ENCODE measurements around the gene TFR2. TPM values are rescaled to one million over a fixed set of nuclear protein-coding genes. Genes with fewer than 3 reads are reported as not detected.

Gene TFR2
- total and polyA plus RNA-seq, 7 experiments from 2014 or later = 0.55 to 14.4 (median 3.1) TPM

DNA sequence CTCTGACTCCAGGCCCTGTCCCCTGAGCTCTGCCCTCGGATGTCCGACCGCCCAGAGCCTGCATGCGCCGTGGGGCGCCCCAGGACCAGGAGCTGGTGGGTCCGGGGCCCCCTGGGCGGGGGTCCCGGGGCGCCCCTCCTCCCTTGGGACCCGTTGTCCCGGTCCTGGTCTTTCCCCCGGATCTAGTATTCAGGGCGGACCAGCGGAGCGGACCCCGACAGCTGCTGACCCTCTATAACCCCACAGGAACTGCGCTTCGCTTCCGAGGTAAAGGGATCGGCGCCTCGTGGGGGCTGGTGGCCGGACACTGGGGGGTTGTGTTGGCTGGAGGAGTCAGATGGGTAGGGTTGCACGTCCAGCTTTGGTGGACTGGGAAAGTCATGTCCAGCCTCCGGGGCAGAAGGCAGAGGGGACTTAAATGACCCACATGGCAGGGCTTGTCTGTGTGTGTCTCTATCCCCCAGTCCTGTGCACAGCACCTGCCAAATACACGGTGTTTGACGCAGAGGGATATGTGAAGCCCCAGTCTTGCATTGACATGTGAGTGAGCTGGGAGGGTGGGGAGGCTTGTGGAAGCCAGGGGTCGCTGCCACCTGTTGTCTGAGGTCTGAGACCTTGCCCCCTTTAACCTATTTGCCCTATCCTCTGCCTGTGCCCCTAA is 28.5 kb downstream of the TFR2 start:
- ChIA-PET CTCF (interaction anchor here (0.5 to 2.8 kb wide), 9 partner anchors 13 to 341 kb away, joined by 3 to 17 read pairs (median 3); partner anchors contain the start of genes FBXO24, LRCH4 and POP7), POLR2A (interaction anchor here (0.6 to 7.0 kb wide), 26 partner anchors 9 to 1234 kb away, joined by 3 to 111 read pairs (median 6); partner anchors contain the start of genes FBXO24, GIGYF1, LRCH4 and MEPCE)
- Histone ChIP-seq H3K36me3 (ENCODE audit: control insufficient read depth in 2 of 3, insufficient read depth in 3 of 3, low read length in 3 of 3) (peaks cover 0 to 4% (median 0%) of the 10 kb centered on the region in 3 experiments), H3K27me3 (ENCODE audit: control insufficient read depth in 2 of 2, insufficient read depth in 2 of 2, low read length in 2 of 2) (no peaks in the 10 kb centered on the region), H3K27ac (ENCODE audit: low read depth, low read length) (peak overlapping the region; percentile 92), H3K4me3 (ENCODE audit: low read length) (peak overlapping the region; percentile 99), H3K9me3 (ENCODE audit: control insufficient read depth in 2 of 3, low read length in 3 of 3) (no peaks in the 10 kb centered on the region), H3K4me1 (ENCODE audit: control insufficient read depth in 2 of 2, insufficient read depth in 2 of 2, low read length in 2 of 2) (peaks cover 10 to 16% of the 10 kb centered on the region in 2 donors)
- peak overlapping the region; percentile 66 to 100 (median 93) for H3K27ac Mint-ChIP-seq
- ATAC-seq (no peak), DNase-seq (peak in 5 of 9 donors; percentile 35 to 42 (median 38))
- H3K27me3 Mint-ChIP-seq = peaks cover 0 to 3% (median 0%) of the 10 kb centered on the region in 5 donors
- intact Hi-C loops (cut with micrococcal nuclease) = loop anchor here (1.0 to 5.0 kb wide), 17 partner anchors 9 to 1232 kb away; partner anchors contain the start of genes AGFG2 (in 2 of the 2), FBXO24 (in 2 of the 2), GNB2 (in 2 of the 2) and LRCH4 (in 2 of the 2)
- H3K4me1 Mint-ChIP-seq = peaks cover 16 to 29% (median 24%) of the 10 kb centered on the region in 7 donors
- H3K36me3 Mint-ChIP-seq = peaks cover 0 to 13% (median 3%) of the 10 kb centered on the region in 5 donors
- H3K4me3 Mint-ChIP-seq = peak overlapping the region; percentile 82 to 99 (median 96)
- H3K9me3 Mint-ChIP-seq = peaks cover 0 to 3% (median 0%) of the 10 kb centered on the region in 11 donors

DNA sequence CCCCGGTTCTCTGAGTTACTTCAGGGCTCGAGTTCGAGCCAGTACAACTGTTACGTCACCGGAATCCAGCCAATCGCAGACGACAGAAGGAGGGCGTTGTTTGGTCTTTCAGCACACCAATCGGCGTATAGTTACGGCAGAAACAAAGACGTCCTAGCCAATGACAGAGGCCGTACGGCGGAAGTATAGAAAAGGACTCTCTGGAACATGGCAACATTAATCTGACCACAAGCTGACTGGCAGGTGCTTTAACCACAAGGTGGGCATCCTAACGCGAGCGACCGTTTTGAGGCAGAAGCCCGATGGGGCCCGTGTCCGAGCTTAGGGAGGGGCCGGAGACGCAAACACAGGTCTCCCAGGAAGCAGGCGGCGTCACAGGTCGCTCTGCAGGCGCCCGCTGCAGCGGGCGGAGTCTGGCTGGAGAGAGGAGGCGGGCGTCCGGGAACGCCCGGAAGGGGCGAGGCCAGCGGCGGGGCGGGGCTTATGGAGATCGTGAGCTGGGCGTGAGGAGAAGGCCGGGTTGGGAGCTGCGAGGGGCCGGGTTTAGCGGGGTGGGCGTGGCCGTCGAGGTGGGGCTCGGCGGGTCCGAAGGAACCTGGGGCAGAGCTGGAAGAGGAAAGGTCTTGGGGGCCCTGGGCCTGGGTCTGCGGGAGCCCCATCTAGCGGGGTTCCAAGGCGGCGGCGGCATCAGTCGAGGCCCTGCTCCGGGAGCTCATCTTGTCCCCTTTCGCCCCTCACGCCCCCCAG is 29.2 kb downstream of the TFR2 start, which contains the start of gene MOSPD3:
TSS of gene MOSPD3 (plus strand) at position 558 of the 747 bp plus-strand sequence. CDS start 252 bp downstream, outside the sequence.
- Histone ChIP-seq H3K27ac (ENCODE audit: low read depth, low read length) (peak within 1 kb of the TSS; percentile 92), H3K4me1 (ENCODE audit: control insufficient read depth in 2 of 2, insufficient read depth in 2 of 2, low read length in 2 of 2) (peaks cover 10 to 16% of the 10 kb centered on the region in 2 donors), H3K27me3 (ENCODE audit: control insufficient read depth in 2 of 2, insufficient read depth in 2 of 2, low read length in 2 of 2) (no peaks in the 10 kb centered on the region), H3K4me3 (ENCODE audit: low read length) (peak within 1 kb of the TSS; percentile 99), H3K9me3 (ENCODE audit: control insufficient read depth in 2 of 3, low read length in 3 of 3) (no peaks in the 10 kb centered on the region), H3K36me3 (ENCODE audit: control insufficient read depth in 2 of 3, insufficient read depth in 3 of 3, low read length in 3 of 3) (peaks cover 0 to 4% (median 0%) of the 10 kb centered on the region in 3 experiments)
- DNase-seq = peak; percentile 97 to 99 (median 98)
- H3K9me3 Mint-ChIP-seq = peaks cover 0 to 3% (median 0%) of the 10 kb centered on the region in 11 donors
- peaks cover 0 to 8% (median 0%) of the 10 kb centered on the region in 5 donors for H3K27me3 Mint-ChIP-seq
- peak within 1 kb of the TSS; percentile 97 to 100 (median 100) for H3K27ac Mint-ChIP-seq
- peaks cover 18 to 29% (median 24%) of the 10 kb centered on the region in 7 donors for H3K4me1 Mint-ChIP-seq
- ATAC-seq = peak; percentile 94
- intact Hi-C loops (cut with micrococcal nuclease) = loop anchor here (1.0 to 5.0 kb wide), 17 partner anchors 8 to 1231 kb away; partner anchors contain the start of genes AGFG2 (in 2 of the 2), FBXO24 (in 2 of the 2), GNB2 (in 2 of the 2) and LRCH4 (in 2 of the 2)
- H3K4me3 Mint-ChIP-seq = peak within 1 kb of the TSS; percentile 92 to 99 (median 98)
- POLR2A ChIA-PET = interaction anchor here (0.5 to 7.0 kb wide), 23 partner anchors 8 to 183 kb away, joined by 3 to 111 read pairs (median 6); partner anchors contain the start of genes FBXO24, GIGYF1, LRCH4 and MEPCE
- CTCF ChIA-PET = interaction anchor here (0.6 to 2.8 kb wide), 6 partner anchors 14 to 93 kb away, joined by 3 to 17 read pairs (median 6); partner anchors contain the start of genes FBXO24, LRCH4 and POP7
- peaks cover 0 to 13% (median 3%) of the 10 kb centered on the region in 5 donors for H3K36me3 Mint-ChIP-seq

DNA sequence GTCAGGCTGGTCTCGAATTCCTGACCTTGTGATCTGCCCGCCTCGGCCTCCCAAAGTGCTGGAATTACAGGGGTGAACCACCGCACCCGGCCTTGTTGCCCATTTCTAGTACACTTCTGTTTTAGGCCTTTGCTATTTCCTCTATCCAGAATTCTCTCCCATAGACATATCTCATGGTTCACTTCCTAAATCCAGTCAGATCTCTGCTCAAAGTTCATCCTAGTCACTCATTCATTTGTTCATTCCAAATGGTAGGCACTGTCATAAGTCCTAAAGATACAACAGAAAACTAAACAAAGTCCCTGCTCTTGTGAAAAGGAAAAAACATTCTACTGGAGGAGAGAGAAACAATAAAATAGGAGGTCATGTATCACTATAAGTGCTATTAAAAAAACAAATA is 31.4 kb downstream of the TFR2 start:
- Histone ChIP-seq H3K27ac (ENCODE audit: low read depth, low read length) (no peak overlapping the region), H3K27me3 (ENCODE audit: control insufficient read depth in 2 of 2, insufficient read depth in 2 of 2, low read length in 2 of 2) (no peaks in the 10 kb centered on the region), H3K36me3 (ENCODE audit: control insufficient read depth in 2 of 3, insufficient read depth in 3 of 3, low read length in 3 of 3) (peaks cover 0 to 4% (median 0%) of the 10 kb centered on the region in 3 experiments), H3K4me1 (ENCODE audit: control insufficient read depth in 2 of 2, insufficient read depth in 2 of 2, low read length in 2 of 2) (peaks cover 15 to 16% of the 10 kb centered on the region in 2 donors), H3K4me3 (ENCODE audit: low read length) (no peak overlapping the region), H3K9me3 (ENCODE audit: control insufficient read depth in 2 of 3, low read length in 3 of 3) (no peaks in the 10 kb centered on the region)
- intact Hi-C loops (cut with micrococcal nuclease) = loop anchor here in 1 of 2 donors (5.0 kb wide), 1 partner anchor 277 kb away; the partner anchor contains the start of gene UFSP1
- H3K27me3 Mint-ChIP-seq = peaks cover 0 to 18% (median 0%) of the 10 kb centered on the region in 5 donors
- H3K4me1 Mint-ChIP-seq = peaks cover 23 to 40% (median 31%) of the 10 kb centered on the region in 7 donors
- POLR2A ChIA-PET = interaction anchor here (7.0 kb wide), 1 partner anchor 26 kb away, joined by 111 read pairs; the partner anchor contains the start of genes FBXO24 and LRCH4
- no peak for ATAC-seq
- H3K4me3 Mint-ChIP-seq = peak overlapping the region in 5 of 10 donors; percentile 4 to 99 (median 19)
- peaks cover 0 to 9% (median 0%) of the 10 kb centered on the region in 5 donors for H3K36me3 Mint-ChIP-seq
- H3K27ac Mint-ChIP-seq = peak overlapping the region in 6 of 9 donors; percentile 3 to 98 (median 21)
- no peak for DNase-seq
- H3K9me3 Mint-ChIP-seq = peaks cover 0 to 3% (median 0%) of the 10 kb centered on the region in 11 donors
- CTCF ChIA-PET = no interaction called here

DNA sequence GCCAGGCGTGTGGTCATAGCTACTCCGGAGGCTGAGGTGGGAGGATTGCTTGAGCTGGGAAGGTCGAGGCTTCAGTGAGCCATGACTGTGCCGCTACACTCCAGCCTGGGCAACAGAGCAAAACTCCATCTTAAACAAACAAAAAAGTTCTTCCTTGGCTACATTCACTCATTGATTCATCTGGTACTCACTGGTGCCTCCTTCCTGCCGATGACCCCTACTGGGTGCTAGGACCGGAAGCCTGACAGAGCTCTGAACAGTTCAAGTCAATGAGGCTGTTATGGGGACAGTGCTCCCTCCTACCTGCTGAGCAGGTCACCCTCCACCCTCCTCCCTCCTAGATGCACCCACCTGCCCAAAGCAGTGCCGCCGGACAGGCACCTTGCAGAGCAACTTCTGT is 34.2 kb downstream of the TFR2 start:
- Histone ChIP-seq H3K4me3 (ENCODE audit: low read length) (no peak overlapping the region), H3K9me3 (ENCODE audit: control insufficient read depth in 2 of 3, low read length in 3 of 3) (no peaks in the 10 kb centered on the region), H3K27ac (ENCODE audit: low read depth, low read length) (no peak overlapping the region), H3K4me1 (ENCODE audit: control insufficient read depth in 2 of 2, insufficient read depth in 2 of 2, low read length in 2 of 2) (peaks cover 6 to 10% of the 10 kb centered on the region in 2 donors), H3K27me3 (ENCODE audit: control insufficient read depth in 2 of 2, insufficient read depth in 2 of 2, low read length in 2 of 2) (no peaks in the 10 kb centered on the region), H3K36me3 (ENCODE audit: control insufficient read depth in 2 of 3, insufficient read depth in 3 of 3, low read length in 3 of 3) (no peaks in the 10 kb centered on the region)
- POLR2A ChIA-PET = interaction anchor here (1.0 to 4.8 kb wide), 3 partner anchors 10 to 84 kb away, joined by 4 to 50 read pairs (median 5); partner anchors contain the start of genes FBXO24 and LRCH4
- CTCF ChIA-PET = interaction anchor here (0.6 kb wide), 1 partner anchor 52 kb away, joined by 3 read pairs; no protein-coding TSS in a partner anchor
- H3K4me1 Mint-ChIP-seq = peaks cover 10 to 36% (median 27%) of the 10 kb centered on the region in 7 donors
- peaks cover 0 to 18% (median 0%) of the 10 kb centered on the region in 5 donors for H3K27me3 Mint-ChIP-seq
- intact Hi-C loops (cut with micrococcal nuclease) = no loop called here
- peak overlapping the region in 5 of 10 donors; percentile 5 to 55 (median 34) for H3K4me3 Mint-ChIP-seq
- H3K9me3 Mint-ChIP-seq = peaks cover 0 to 3% (median 0%) of the 10 kb centered on the region in 11 donors
- DNase-seq (no peak), ATAC-seq (no peak)
- peak overlapping the region in 2 of 9 donors; percentile 33 to 67 for H3K27ac Mint-ChIP-seq
- no peaks in the 10 kb centered on the region for H3K36me3 Mint-ChIP-seq

DNA sequence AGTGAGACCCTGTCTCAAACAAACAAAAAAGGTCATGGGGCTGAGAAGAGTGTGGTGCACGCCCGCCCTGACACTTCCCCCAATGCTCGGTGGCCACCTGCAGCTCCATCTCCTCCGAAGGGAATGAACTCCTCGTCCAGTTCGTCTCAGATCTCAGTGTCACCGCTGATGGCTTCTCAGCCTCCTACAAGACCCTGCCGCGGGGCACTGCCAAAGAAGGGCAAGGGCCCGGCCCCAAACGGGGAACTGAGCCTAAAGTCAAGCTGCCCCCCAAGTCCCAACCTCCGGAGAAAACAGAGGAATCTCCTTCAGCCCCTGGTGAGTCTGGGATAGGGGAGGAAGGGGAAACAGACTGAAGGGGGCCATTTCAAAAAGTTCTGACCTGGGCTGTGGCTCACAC is 35.0 kb downstream of the TFR2 start:
- no peaks in the 10 kb centered on the region for H3K36me3 Mint-ChIP-seq
- ChIA-PET CTCF (interaction anchor here (0.6 kb wide), 1 partner anchor 51 kb away, joined by 3 read pairs; no protein-coding TSS in a partner anchor), POLR2A (interaction anchor here (0.8 to 4.8 kb wide), 7 partner anchors 9 to 99 kb away, joined by 3 to 50 read pairs (median 3); partner anchors contain the start of genes FBXO24, LRCH4 and POP7)
- Histone ChIP-seq H3K9me3 (ENCODE audit: control insufficient read depth in 2 of 3, low read length in 3 of 3) (no peaks in the 10 kb centered on the region), H3K36me3 (ENCODE audit: control insufficient read depth in 2 of 3, insufficient read depth in 3 of 3, low read length in 3 of 3) (no peaks in the 10 kb centered on the region), H3K27ac (ENCODE audit: low read depth, low read length) (no peak overlapping the region), H3K4me1 (ENCODE audit: control insufficient read depth in 2 of 2, insufficient read depth in 2 of 2, low read length in 2 of 2) (peaks cover 6 to 10% of the 10 kb centered on the region in 2 donors), H3K27me3 (ENCODE audit: control insufficient read depth in 2 of 2, insufficient read depth in 2 of 2, low read length in 2 of 2) (no peaks in the 10 kb centered on the region), H3K4me3 (ENCODE audit: low read length) (no peak overlapping the region)
- peaks cover 7 to 37% (median 23%) of the 10 kb centered on the region in 7 donors for H3K4me1 Mint-ChIP-seq
- peak overlapping the region in 8 of 10 donors; percentile 33 to 94 (median 81) for H3K4me3 Mint-ChIP-seq
- no peaks in the 10 kb centered on the region for H3K9me3 Mint-ChIP-seq
- intact Hi-C loops (cut with micrococcal nuclease) = no loop called here
- peaks cover 0 to 18% (median 0%) of the 10 kb centered on the region in 5 donors for H3K27me3 Mint-ChIP-seq
- no peak for DNase-seq
- no peak for ATAC-seq
- no peak overlapping the region for H3K27ac Mint-ChIP-seq
